ENCODE results near the gene ETV7. TPM values are rescaled to one million over a fixed set of nuclear protein-coding genes. Genes with fewer than 3 reads are reported as not detected.

Gene ETV7
- total RNA-seq, 2 experiments from 2014 or later: 0.67 to 0.99 TPM

DNA sequence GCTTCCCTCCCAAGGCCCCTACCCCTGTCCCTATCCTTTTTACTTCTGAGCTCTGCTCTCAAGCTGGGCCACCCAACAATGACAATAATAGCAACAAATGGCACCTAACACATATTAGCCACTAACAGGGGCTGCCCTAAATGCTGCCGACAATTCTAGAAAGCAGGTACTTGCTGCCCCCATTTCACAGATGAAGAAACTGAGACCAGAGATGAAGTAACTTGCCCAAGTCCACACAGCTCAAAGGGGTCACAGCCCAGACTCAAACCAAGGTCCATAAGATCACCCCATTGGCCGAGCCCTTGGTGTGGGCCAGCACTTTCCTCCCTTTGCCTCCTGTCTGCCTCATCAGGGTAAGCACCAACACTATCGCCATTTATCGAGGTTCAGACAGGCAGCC lies 62.8 kb downstream of the ETV7 start:
- intact Hi-C loops (cut with micrococcal nuclease): no loop called here
- no peak overlapping the region for H3K4me3 Mint-ChIP-seq
- H3K27me3 Mint-ChIP-seq (ENCODE audit: low read depth): no peaks in the 10 kb centered on the region

DNA sequence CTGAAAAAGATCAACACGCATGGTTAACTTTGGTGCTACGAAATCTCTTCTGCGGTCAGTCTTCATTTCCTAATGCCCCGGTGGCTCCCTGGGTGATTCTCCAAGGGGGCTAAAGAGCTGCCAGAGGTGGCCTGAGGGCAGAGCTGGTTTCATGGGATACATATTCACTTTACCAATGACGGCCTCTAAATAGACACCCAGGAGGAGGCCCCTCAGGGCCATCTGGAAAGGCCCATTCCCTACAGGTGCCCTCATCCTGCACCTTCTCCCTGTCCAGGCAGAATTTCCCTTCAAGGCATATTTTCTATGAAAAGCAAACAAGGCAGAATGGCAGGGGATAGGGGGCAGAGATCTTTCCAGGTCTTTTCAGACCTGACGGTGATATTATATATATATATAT lies 63.3 kb downstream of the ETV7 start:
- Mint-ChIP-seq H3K4me1 (ENCODE audit: low read depth) (no peaks in the 10 kb centered on the region), H3K36me3 (ENCODE audit: low read depth) (no peaks in the 10 kb centered on the region)
- CTCF ChIA-PET: no interaction called here

More for the DNA sequence above, 62.8 kb downstream of the ETV7 start:
- H3K4me1 Mint-ChIP-seq (ENCODE audit: low read depth): no peaks in the 10 kb centered on the region
- CTCF ChIA-PET: no interaction called here
- H3K9me3 Mint-ChIP-seq: no peaks in the 10 kb centered on the region
- no peak for DNase-seq
- H3K36me3 Mint-ChIP-seq (ENCODE audit: low read depth): no peaks in the 10 kb centered on the region
- no peak overlapping the region for H3K27ac Mint-ChIP-seq

DNA sequence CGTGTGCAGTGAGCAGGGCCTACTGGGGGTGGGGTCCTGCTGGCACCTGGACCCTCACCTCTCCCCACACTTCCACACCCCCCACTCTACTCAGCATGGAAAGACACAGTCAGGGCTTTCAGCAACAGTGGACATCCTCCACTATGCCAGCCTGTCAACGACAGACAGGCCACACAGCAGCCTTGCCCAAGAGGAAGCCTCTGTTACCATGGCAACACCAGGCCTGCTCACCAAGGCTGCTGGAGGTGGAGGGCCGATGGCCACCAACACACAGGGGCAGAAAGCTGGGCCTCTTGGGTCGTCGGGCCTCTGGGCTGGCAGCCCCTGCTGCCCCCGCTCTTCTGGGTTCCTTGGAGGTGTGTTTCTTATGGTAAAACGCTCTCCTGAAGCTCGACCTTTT lies 64.4 kb downstream of the ETV7 start:
- CTCF ChIA-PET: no interaction called here

More for the DNA sequence above, 63.3 kb downstream of the ETV7 start:
- Mint-ChIP-seq H3K9me3 (no peaks in the 10 kb centered on the region), H3K27me3 (ENCODE audit: low read depth) (no peaks in the 10 kb centered on the region), H3K4me3 (no peak overlapping the region), H3K27ac (no peak overlapping the region)
- DNase-seq: no peak
- intact Hi-C loops (cut with micrococcal nuclease): no loop called here

GRCh38 chr6:36322591-36322990 lies 64.9 kb downstream of the ETV7 start:
- Mint-ChIP-seq H3K4me1 (ENCODE audit: low read depth) (no peaks in the 10 kb centered on the region), H3K27me3 (ENCODE audit: low read depth) (no peaks in the 10 kb centered on the region), H3K9me3 (no peaks in the 10 kb centered on the region), H3K27ac (no peak overlapping the region), H3K4me3 (no peak overlapping the region), H3K36me3 (ENCODE audit: low read depth) (no peaks in the 10 kb centered on the region)
- intact Hi-C loops (cut with micrococcal nuclease): no loop called here
- CTCF ChIA-PET: no interaction called here
- DNase-seq: no peak

More for the DNA sequence above, 64.4 kb downstream of the ETV7 start:
- DNase-seq: no peak
- intact Hi-C loops (cut with micrococcal nuclease): no loop called here
- no peaks in the 10 kb centered on the region for H3K27me3 Mint-ChIP-seq (ENCODE audit: low read depth)
- H3K9me3 Mint-ChIP-seq: no peaks in the 10 kb centered on the region
- no peaks in the 10 kb centered on the region for H3K4me1 Mint-ChIP-seq (ENCODE audit: low read depth)
- no peak overlapping the region for H3K27ac Mint-ChIP-seq
- H3K4me3 Mint-ChIP-seq: no peak overlapping the region
- H3K36me3 Mint-ChIP-seq (ENCODE audit: low read depth): no peaks in the 10 kb centered on the region

DNA sequence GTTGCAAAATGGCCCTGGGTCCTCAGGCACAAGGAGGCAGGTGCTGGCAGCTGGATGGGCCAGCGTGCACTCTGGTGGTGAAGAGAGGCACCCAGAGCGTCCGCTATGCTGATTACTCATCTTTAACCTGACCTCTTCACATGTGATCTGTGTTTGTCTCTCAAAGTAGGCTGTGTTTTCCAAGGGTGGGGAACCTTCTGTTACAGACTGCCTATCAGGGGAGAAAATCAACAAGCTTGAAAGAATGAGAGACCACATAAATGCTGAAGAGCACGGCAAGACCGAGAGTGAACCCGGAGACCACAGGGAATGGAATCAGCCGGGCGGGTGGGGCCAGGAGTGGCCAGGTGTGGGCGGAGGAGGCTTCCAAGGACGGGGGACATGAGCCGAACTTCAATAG lies 67.0 kb downstream of the ETV7 start:
- Mint-ChIP-seq H3K27ac (no peak overlapping the region), H3K9me3 (no peaks in the 10 kb centered on the region), H3K36me3 (ENCODE audit: low read depth) (no peaks in the 10 kb centered on the region), H3K27me3 (ENCODE audit: low read depth) (no peaks in the 10 kb centered on the region), H3K4me3 (no peak overlapping the region), H3K4me1 (ENCODE audit: low read depth) (no peaks in the 10 kb centered on the region)
- DNase-seq: no peak
- CTCF ChIA-PET: interaction anchor here (0.8 to 2.0 kb wide), 2 partner anchors 21 to 39 kb away, joined by 3 to 6 read pairs; no protein-coding TSS in a partner anchor
- intact Hi-C loops (cut with micrococcal nuclease): no loop called here

- Mint-ChIP-seq H3K4me1 (ENCODE audit: low read depth) (no peaks in the 10 kb centered on the region), H3K9me3 (no peaks in the 10 kb centered on the region), H3K27ac (no peak overlapping the region), H3K27me3 (ENCODE audit: low read depth) (no peaks in the 10 kb centered on the region), H3K36me3 (ENCODE audit: low read depth) (no peaks in the 10 kb centered on the region), H3K4me3 (no peak overlapping the region)
- CTCF ChIA-PET: interaction anchor here (0.8 to 2.0 kb wide), 2 partner anchors 21 to 40 kb away, joined by 3 to 6 read pairs; no protein-coding TSS in a partner anchor
- intact Hi-C loops (cut with micrococcal nuclease): no loop called here
- no peak for DNase-seq
Observed at GRCh38 chr6:36319821-36320220, 67.6 kb downstream of the ETV7 start.

DNA sequence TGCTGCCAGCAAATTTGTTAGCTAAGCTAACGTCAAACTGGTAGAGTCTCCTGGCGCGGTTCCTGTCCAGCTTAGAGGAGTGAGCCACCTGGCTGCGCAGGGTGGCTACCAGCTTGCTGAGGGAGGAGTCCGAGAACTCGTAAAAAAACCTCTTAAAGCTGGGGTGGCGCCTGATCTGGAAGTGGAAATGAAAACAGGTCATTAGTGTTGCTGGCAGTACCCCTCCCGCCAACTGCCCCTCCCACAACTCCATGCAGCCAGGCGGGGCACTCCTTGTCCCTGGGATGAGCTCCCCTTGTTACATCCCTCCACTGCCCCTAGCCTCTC lies 68.1 kb downstream of the ETV7 start:
- no peak for DNase-seq
- intact Hi-C loops (cut with micrococcal nuclease): no loop called here
- no peaks in the 10 kb centered on the region for H3K36me3 Mint-ChIP-seq (ENCODE audit: low read depth)
- CTCF ChIA-PET: interaction anchor here (2.0 kb wide), 1 partner anchor 22 kb away, joined by 6 read pairs; no protein-coding TSS in a partner anchor
- H3K9me3 Mint-ChIP-seq: no peaks in the 10 kb centered on the region
- H3K4me3 Mint-ChIP-seq: no peak overlapping the region
- no peaks in the 10 kb centered on the region for H3K4me1 Mint-ChIP-seq (ENCODE audit: low read depth)
- no peaks in the 10 kb centered on the region for H3K27me3 Mint-ChIP-seq (ENCODE audit: low read depth)
- no peak overlapping the region for H3K27ac Mint-ChIP-seq

DNA sequence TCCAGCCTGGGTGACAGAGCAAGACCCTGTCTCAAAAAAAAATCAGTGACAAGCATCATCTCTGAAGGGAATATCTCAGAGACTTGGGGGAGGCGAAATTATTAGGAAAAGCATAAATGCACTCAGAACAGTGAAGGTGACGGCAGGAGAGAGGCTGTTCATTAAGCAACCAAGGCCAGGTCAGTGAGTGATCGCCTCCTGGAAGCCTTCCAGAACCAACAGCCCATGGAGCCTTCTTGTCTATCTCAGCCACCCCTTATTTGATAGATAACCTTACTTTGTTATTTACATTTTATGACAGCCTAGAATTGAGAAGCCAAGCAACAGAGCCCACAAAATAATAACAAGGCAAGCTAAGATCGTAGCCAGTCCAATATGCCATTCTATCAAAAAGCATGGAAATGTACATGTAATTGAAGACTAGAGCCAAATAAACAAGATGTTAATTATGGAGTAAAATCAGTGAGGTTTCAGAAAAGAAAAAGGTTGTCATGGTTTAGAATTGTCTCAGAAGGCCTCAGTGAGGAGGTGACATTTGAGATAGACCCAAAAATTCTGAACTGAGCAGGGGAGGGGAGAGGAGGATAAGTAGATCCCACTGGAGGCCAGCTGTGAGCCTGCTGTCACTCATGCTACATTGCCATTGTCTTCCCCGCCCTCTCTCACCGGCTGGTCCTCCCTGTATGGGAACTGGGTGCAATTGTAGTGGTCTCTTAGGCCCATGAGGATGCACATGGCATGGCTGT lies 68.6 kb downstream of the ETV7 start:
- no peaks in the 10 kb centered on the region for H3K9me3 Mint-ChIP-seq
- H3K36me3 Mint-ChIP-seq (ENCODE audit: low read depth): no peaks in the 10 kb centered on the region
- no peak for DNase-seq

GRCh38 chr6:36317623-36318022 lies 69.8 kb downstream of the ETV7 start:
- Mint-ChIP-seq H3K36me3 (ENCODE audit: low read depth) (no peaks in the 10 kb centered on the region), H3K9me3 (no peaks in the 10 kb centered on the region), H3K4me1 (ENCODE audit: low read depth) (no peaks in the 10 kb centered on the region), H3K4me3 (no peak overlapping the region), H3K27me3 (ENCODE audit: low read depth) (no peaks in the 10 kb centered on the region), H3K27ac (no peak overlapping the region)
- no peak for DNase-seq
- intact Hi-C loops (cut with micrococcal nuclease): no loop called here
- CTCF ChIA-PET: interaction anchor here (0.8 to 3.7 kb wide), 3 partner anchors 10 to 47 kb away, joined by 3 to 22 read pairs (median 3); no protein-coding TSS in a partner anchor

More for the DNA sequence above, 68.6 kb downstream of the ETV7 start:
- Mint-ChIP-seq H3K27me3 (ENCODE audit: low read depth) (no peaks in the 10 kb centered on the region), H3K4me1 (ENCODE audit: low read depth) (no peaks in the 10 kb centered on the region), H3K27ac (no peak overlapping the region), H3K4me3 (no peak overlapping the region)
- CTCF ChIA-PET: interaction anchor here (2.0 kb wide), 1 partner anchor 22 kb away, joined by 6 read pairs; no protein-coding TSS in a partner anchor
- intact Hi-C loops (cut with micrococcal nuclease): no loop called here

Other genes starting within 250 kb of the ETV7 start
- 10 to 100 TPM; 15.3 to 15.9 TPM for gene BRPF3, start 190.9 kb downstream of the ETV7 start, total RNA-seq
- gene PNPLA1, start 117.6 kb downstream of the ETV7 start, total RNA-seq: not detected
- gene BNIP5, start 50.8 kb downstream of the ETV7 start, total RNA-seq: not detected
- under 1 TPM; 0.15 to 0.29 TPM for gene PXT1, start 55.2 kb upstream of the ETV7 start, total RNA-seq
- 10 to 100 TPM; 30.5 to 32.8 TPM for gene KCTD20, start 55.3 kb upstream of the ETV7 start, total RNA-seq
- gene STK38, start 159.8 kb upstream of the ETV7 start, total RNA-seq: 10 to 100 TPM; 23.6 to 24.4 TPM
- 100 to 1,000 TPM; 250 to 269 TPM for gene SRSF3, start 206.7 kb upstream of the ETV7 start, total RNA-seq

All from activated naive CD4-positive, alpha-beta T cell treated with anti-CD3 and anti-CD28 coated beads for 36 hours (primary cell).